Lower lobe of right lung (tissue), 2 donors: ENCODE results near the gene TAOK1. TPM values are rescaled to one million over a fixed set of nuclear protein-coding genes. Genes with fewer than 3 reads are reported as not detected.
"Not testable (repeated sequence)": the region's sequence is repeated elsewhere in the genome, so short reads cannot be mapped to it uniquely, and the experiment has no call there.

Experiments
- ATAC-seq, 2 donors: fragments of 200-7000 bp; cut with Tn5 transposase; one replicate each; pipeline ENCODE4 v1.9.1; 2020 to 2022; ENCODE audit warnings: mild to moderate bottlenecking in 2 of 2, moderate library complexity in 2 of 2
- DNase-seq: peaks from one replicate; pipeline ENCODE4 v3.0.0-alpha.2; 2020
- H3K27ac ChIP-seq: fragments of 200-600 bp; one replicate; pipeline ENCODE4 v1.8.0; 2022
- H3K27me3 ChIP-seq: fragments of 200-600 bp; one replicate; pipeline ENCODE4 v1.8.0; 2022; ENCODE audit warnings: low read depth
- H3K36me3 ChIP-seq: fragments of 200-600 bp; one replicate; pipeline ENCODE4 v1.8.0; 2022; ENCODE audit warnings: mild to moderate bottlenecking
- H3K4me1 ChIP-seq: fragments of 200-600 bp; one replicate; pipeline ENCODE4 v1.8.0; 2022
- H3K4me3 ChIP-seq: fragments of 200-600 bp; one replicate; pipeline ENCODE4 v1.8.0; 2022; ENCODE audit warnings: mild to moderate bottlenecking
- H3K9me3 ChIP-seq: fragments of 200-600 bp; one replicate; pipeline ENCODE4 v1.8.0; 2022
- CTCF ChIP-seq: fragments of 200-600 bp; IDR thresholded peaks from one replicate; pipeline ENCODE4 v1.8.0; 2022; ENCODE audit warnings: antibody characterized with exemption, mild to moderate bottlenecking
- intact Hi-C: fragments of 100-400 bp; cut with DNase I; formaldehyde crosslinking; loops from one replicate; pipeline ENCODE4 v1.11.0; 2022
- total RNA-seq: library from RNA; stranded (reverse); fragmentation: NEBNext Ultra II Directional; extraction: Animal tissue kit (Norgen Biotek cat#: 25700); gene quantifications from one replicate; pipeline ENCODE4 v1.2.1, GENCODE V29; 2021
- donor health status: DM: no; HTN: yes; CAD: no; lungs with severe emphysema.

The TAOK1 gene
- total RNA-seq, 1 donor from 2014 or later: 70.6 TPM

- H3K9me3 ChIP-seq: no peaks in the 10 kb centered on the region
- H3K27me3 ChIP-seq: no peaks in the 10 kb centered on the region
- peaks cover 12% of the 10 kb centered on the region for H3K4me1 ChIP-seq
- DNase-seq: no peak
- H3K4me3 ChIP-seq: no peak overlapping the region
- no peak overlapping the region for H3K27ac ChIP-seq
- ATAC-seq: no peak
- TF ChIP-seq CTCF: no peak
- intact Hi-C loops: no loop called here
- peaks cover 32% of the 10 kb centered on the region for H3K36me3 ChIP-seq
These were observed 156.7 kb downstream of the TAOK1 start for GRCh38 chr17:29546830-29547229.

GRCh38 chr17:29549177-29549923 is 159.2 kb downstream of the TAOK1 start:
- TF ChIP-seq CTCF: no peak

GRCh38 chr17:29555840-29556239 is 165.7 kb downstream of the TAOK1 start:
- ATAC-seq (peak in 1 of 2 donors; percentile 59), DNase-seq (no peak)
- H3K4me3 ChIP-seq: no peak overlapping the region
- intact Hi-C loops: no loop called here
- no peak overlapping the region for H3K27ac ChIP-seq
- TF ChIP-seq CTCF: no peak
- no peaks in the 10 kb centered on the region for H3K36me3 ChIP-seq
- H3K27me3 ChIP-seq: no peaks in the 10 kb centered on the region
- H3K4me1 ChIP-seq: peaks cover 19% of the 10 kb centered on the region
- no peaks in the 10 kb centered on the region for H3K9me3 ChIP-seq

More at GRCh38 chr17:29549177-29549923, 159.2 kb downstream of the TAOK1 start:
- DNase-seq (no peak), ATAC-seq (peak in 1 of 2 donors; percentile 11)
- Histone ChIP-seq H3K4me1 (peaks cover 12% of the 10 kb centered on the region), H3K27me3 (no peaks in the 10 kb centered on the region), H3K9me3 (no peaks in the 10 kb centered on the region), H3K36me3 (peaks cover 7% of the 10 kb centered on the region), H3K27ac (no peak overlapping the region), H3K4me3 (no peak overlapping the region)
- intact Hi-C loops: no loop called here

GRCh38 chr17:29557085-29557738 is 167.0 kb downstream of the TAOK1 start:
- Histone ChIP-seq H3K36me3 (peaks cover 7% of the 10 kb centered on the region), H3K27me3 (no peaks in the 10 kb centered on the region), H3K4me3 (no peak overlapping the region), H3K9me3 (no peaks in the 10 kb centered on the region), H3K27ac (no peak overlapping the region), H3K4me1 (peaks cover 33% of the 10 kb centered on the region)
- DNase-seq (no peak), ATAC-seq (no peak)
- intact Hi-C loops: no loop called here
- no peak for TF ChIP-seq CTCF

GRCh38 chr17:29557739-29558116 is 167.6 kb downstream of the TAOK1 start:
- DNase-seq (no peak), ATAC-seq (no peak)
- H3K27me3 ChIP-seq: no peaks in the 10 kb centered on the region
- no peaks in the 10 kb centered on the region for H3K9me3 ChIP-seq
- TF ChIP-seq CTCF: no peak
- peaks cover 13% of the 10 kb centered on the region for H3K36me3 ChIP-seq
- intact Hi-C loops: no loop called here
- no peak overlapping the region for H3K27ac ChIP-seq
- H3K4me1 ChIP-seq: peaks cover 38% of the 10 kb centered on the region
- H3K4me3 ChIP-seq: no peak overlapping the region

GRCh38 chr17:29558139-29558538 is 168.0 kb downstream of the TAOK1 start:
- DNase-seq, H3K9me3 ChIP-seq, H3K27me3 ChIP-seq, ATAC-seq, H3K4me3 ChIP-seq, intact Hi-C loops, H3K27ac ChIP-seq: not testable (repeated sequence)
- Histone ChIP-seq H3K4me1 (peaks cover 40% of the 10 kb centered on the region), H3K36me3 (peaks cover 16% of the 10 kb centered on the region)
